ENCODE results near the gene MBD4. TPM values are rescaled to one million over a fixed set of nuclear protein-coding genes. Genes with fewer than 3 reads are reported as not detected.

The MBD4 gene
- total RNA-seq, 2 donors from 2014 or later, result 18.7 to 48.9 TPM

- no peak for ATAC-seq
- no peak for DNase-seq
- intact Hi-C loops (cut with DNase I), result no loop called here
Observed at GRCh38 chr3:129470861-129471260, 31.1 kb upstream of the MBD4 start.

DNA sequence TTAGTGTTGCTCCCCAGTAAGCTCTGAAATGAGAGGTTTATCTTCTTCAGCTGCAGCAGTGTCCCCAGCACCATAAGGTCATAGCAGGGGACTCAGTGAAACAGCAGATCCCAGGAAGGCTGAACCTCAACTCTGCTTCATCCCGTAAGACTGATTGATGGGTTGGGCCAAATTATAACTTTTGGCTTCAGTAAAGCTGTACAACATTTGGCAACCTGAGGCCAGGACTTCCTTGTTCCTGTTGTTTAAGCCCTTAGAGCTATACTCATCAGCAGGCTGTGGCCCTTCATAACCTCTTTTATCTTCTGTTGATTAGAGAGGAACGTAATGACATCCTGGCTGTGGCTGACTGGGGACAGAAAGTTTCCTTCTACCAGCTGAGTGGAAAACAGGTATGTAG is 29.3 kb upstream of the MBD4 start:
- intact Hi-C loops (cut with DNase I), result no loop called here
- DNase-seq (peak; percentile 50), ATAC-seq (peak; percentile 90 to 92)

GRCh38 chr3:129467932-129468331 is 28.2 kb upstream of the MBD4 start:
- DNase-seq, result no peak
- no peak for ATAC-seq
- intact Hi-C loops (cut with DNase I), result no loop called here

- ATAC-seq (no peak), DNase-seq (no peak)
- intact Hi-C loops (cut with DNase I), result loop anchor here in 1 of 2 donors (5.0 kb wide), 1 partner anchor 39 kb away; no protein-coding TSS in a partner anchor
Observed at GRCh38 chr3:129463716-129464115, 24.0 kb upstream of the MBD4 start.

- intact Hi-C loops (cut with DNase I), result loop anchor here in 1 of 2 donors (5.0 kb wide), 1 partner anchor 39 kb away; no protein-coding TSS in a partner anchor
- ATAC-seq (no peak), DNase-seq (no peak)
Observed at GRCh38 chr3:129463094-129463493, 23.3 kb upstream of the MBD4 start.

DNA sequence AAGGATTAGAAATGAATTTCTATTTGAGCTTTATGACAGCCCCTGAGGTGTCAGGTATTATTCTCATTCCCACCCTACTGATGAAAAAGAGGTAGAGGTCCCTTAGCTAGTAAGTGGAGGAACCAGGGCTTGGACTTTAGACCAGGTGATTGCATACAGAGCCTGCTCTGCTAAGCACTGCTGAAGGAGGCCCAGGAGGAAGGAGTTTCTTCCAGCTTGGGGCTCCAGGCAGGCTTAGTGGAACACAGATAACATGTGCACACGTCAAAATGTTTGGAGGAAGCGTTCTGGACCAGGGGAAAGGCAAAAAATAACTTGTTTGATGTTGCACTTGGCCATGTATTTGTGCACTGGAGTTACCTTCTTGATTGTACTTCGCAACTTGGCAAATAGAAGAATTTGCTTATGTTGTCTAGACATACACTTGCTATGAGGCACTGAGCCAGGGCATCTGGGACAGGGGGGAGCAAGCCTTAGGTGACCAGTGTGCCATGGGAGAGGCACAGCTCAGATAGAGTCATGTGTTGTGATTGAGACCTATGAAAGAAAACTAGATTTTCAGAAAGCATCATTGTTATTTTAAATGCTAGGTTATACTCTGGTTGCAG is 22.7 kb upstream of the MBD4 start:
- ATAC-seq, result peak in 1 of 2 donors; percentile 67
- DNase-seq, result no peak
- intact Hi-C loops (cut with DNase I), result loop anchor here in 1 of 2 donors (5.0 kb wide), 1 partner anchor 40 kb away; no protein-coding TSS in a partner anchor

- intact Hi-C loops (cut with DNase I), result loop anchor here in 1 of 2 donors (5.0 kb wide), 1 partner anchor 41 kb away; no protein-coding TSS in a partner anchor
- peak; percentile 72 for DNase-seq
- peak; percentile 90 to 94 for ATAC-seq
Observed at GRCh38 chr3:129461461-129462146, 21.9 kb upstream of the MBD4 start.

- intact Hi-C loops (cut with DNase I), result loop anchor here in 1 of 2 donors (5.0 kb wide), 1 partner anchor 41 kb away; no protein-coding TSS in a partner anchor
- DNase-seq (no peak), ATAC-seq (peak in 1 of 2 donors; percentile 13)
Observed at GRCh38 chr3:129461022-129461421, 21.3 kb upstream of the MBD4 start.

DNA sequence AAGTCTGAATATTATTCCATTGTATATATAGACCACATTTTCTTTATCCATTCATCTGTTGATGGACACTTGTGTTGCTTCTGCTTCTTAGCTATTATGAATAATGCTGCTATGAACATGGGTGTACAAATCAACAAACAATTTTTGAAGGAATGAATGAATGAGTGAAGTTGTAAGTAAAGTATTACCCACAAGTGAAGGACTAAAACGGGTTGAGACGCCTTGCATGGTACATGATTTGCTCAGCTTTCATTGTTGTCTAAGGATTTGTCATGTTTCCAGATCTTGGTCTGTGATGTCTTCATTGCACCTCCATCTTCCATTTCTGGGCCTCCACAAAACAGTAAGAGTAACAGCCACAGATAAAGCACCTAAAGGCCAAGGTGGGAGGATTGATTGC is 20.8 kb upstream of the MBD4 start:
- ATAC-seq (no peak), DNase-seq (no peak)
- intact Hi-C loops (cut with DNase I), result loop anchor here in 1 of 2 donors (5.0 kb wide), 1 partner anchor 42 kb away; no protein-coding TSS in a partner anchor

DNA sequence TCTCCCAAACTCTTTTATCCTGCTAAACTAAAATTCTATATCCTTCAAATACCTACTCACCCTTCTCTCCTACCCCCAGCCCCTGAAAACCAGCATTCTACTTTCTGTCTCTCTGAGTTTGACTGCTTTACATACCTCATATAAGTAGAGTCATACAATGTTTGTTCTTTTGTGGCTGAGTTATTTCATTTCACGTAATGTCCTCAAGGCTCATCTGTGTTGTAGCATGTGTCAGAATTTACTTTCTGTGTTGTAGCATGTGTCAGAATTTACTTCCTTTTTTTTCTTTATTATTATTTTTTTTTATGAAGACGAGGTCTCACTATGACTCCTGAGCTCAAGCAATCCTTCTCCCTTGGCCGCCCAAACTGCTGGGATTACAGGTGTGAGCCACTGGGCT is 20.4 kb upstream of the MBD4 start:
- ATAC-seq, result no peak
- DNase-seq, result no peak
- intact Hi-C loops (cut with DNase I), result loop anchor here in 1 of 2 donors (5.0 kb wide), 1 partner anchor 42 kb away; no protein-coding TSS in a partner anchor

GRCh38 chr3:129453732-129454131 is 14.0 kb upstream of the MBD4 start:
- intact Hi-C loops (cut with DNase I), result no loop called here
- no peak for DNase-seq
- no peak for ATAC-seq

DNA sequence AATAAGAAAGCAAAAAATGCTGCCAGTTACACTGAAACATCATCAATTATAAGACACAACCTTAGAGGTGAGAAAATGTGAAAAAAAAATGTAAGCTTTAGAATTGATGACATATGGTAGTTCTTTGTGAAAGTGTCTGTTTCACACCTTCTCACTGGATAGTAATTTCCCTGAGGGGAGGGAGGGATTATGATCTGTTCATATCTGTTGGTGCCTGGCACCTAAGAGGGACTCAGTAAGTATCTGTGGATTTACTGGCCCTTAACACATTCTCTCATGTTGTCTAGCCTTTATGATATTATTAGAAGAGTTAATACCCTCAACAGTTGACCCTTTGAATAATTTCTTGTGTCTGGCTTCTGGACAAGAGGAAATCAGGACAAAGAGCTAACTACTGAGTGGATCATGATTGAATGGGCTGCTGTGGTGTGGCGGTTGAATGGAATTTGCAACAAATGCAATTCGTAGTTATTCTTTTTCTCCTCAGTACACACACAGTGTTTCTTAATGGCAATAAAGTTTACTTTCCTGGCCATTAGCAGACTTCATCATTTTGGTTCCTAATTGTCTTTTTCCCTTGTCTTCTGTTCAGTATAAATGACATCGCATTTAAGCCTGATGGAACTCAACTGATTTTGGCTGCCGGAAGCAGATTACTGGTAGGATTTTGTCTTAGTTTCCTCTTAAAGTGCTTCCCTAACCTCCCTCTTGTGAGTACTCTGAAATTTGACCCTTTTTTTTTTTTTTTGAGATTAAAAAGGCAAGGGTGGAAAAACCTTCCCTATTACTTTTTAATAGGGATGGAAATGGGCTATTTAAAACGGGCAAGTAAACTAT is 9.7 kb upstream of the MBD4 start:
- peak; percentile 60 to 66 for ATAC-seq
- intact Hi-C loops (cut with DNase I), result no loop called here

GRCh38 chr3:129448186-129448895 is 8.6 kb upstream of the MBD4 start:
- intact Hi-C loops (cut with DNase I), result no loop called here
- ATAC-seq, result no peak
- DNase-seq, result no peak

More for the DNA sequence above, 9.7 kb upstream of the MBD4 start:
- DNase-seq, result no peak

- intact Hi-C loops (cut with DNase I), result no loop called here
- ATAC-seq, result no peak
- DNase-seq, result no peak
Observed at GRCh38 chr3:129446926-129447325, 7.2 kb upstream of the MBD4 start.

- DNase-seq (no peak), ATAC-seq (no peak)
- intact Hi-C loops (cut with DNase I), result no loop called here
Observed at GRCh38 chr3:129445471-129445870, 5.7 kb upstream of the MBD4 start.

- ATAC-seq (no peak), DNase-seq (no peak)
- intact Hi-C loops (cut with DNase I), result no loop called here
Observed at GRCh38 chr3:129442947-129443346, 3.2 kb upstream of the MBD4 start.

DNA sequence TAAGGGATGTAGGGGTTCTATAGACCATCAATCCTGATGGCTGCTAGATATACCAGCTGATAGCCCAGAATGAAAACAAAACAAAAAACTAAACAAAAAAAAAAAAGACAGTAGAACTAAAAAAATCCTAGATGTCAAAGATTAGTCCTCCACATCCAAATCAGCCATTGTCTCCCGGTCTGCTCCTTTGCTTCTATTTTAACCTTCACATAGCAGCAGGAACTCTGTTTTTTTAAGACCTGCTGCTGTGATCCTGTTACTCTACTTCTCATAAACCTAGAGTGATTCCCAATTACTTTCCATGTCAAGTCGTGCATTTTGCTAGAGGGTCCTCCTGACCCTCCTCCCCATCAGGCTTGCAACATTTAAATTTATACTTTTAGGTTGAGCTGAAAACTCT is 2.7 kb upstream of the MBD4 start:
- DNase-seq (no peak), ATAC-seq (no peak)
- intact Hi-C loops (cut with DNase I), result no loop called here

GRCh38 chr3:129441782-129442181 is 2.0 kb upstream of the MBD4 start:
- DNase-seq (peak; percentile 49), ATAC-seq (peak in 1 of 2 donors; percentile 20)
- intact Hi-C loops (cut with DNase I), result no loop called here

DNA sequence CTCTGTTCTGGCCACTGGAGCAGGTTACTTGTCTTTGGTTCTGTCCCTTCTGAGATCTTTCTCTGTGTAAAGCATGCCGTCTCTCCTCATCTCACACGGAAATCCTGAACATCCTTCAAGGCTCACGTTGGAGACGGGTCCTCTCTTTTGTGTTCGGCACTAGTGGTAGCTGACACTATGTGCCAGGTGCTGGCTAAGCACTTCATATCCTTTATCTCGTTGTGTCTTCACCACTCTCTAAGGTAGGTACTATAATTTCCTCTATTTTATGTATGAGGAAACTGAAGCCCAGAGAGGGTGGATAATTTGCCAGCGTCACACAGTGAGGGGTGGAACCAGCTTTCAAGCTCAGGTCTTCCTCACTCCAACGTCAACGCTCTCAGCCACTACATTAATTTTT is 1.5 kb upstream of the MBD4 start:
- intact Hi-C loops (cut with DNase I), result no loop called here
- DNase-seq (no peak), ATAC-seq (no peak)
